ENCODE measurements around the gene ANKRD12.
"Not testable (repeated sequence)": the region's sequence is repeated elsewhere in the genome, so short reads cannot be mapped to it uniquely, and the experiment has no call there.

Gene ANKRD12

DNA sequence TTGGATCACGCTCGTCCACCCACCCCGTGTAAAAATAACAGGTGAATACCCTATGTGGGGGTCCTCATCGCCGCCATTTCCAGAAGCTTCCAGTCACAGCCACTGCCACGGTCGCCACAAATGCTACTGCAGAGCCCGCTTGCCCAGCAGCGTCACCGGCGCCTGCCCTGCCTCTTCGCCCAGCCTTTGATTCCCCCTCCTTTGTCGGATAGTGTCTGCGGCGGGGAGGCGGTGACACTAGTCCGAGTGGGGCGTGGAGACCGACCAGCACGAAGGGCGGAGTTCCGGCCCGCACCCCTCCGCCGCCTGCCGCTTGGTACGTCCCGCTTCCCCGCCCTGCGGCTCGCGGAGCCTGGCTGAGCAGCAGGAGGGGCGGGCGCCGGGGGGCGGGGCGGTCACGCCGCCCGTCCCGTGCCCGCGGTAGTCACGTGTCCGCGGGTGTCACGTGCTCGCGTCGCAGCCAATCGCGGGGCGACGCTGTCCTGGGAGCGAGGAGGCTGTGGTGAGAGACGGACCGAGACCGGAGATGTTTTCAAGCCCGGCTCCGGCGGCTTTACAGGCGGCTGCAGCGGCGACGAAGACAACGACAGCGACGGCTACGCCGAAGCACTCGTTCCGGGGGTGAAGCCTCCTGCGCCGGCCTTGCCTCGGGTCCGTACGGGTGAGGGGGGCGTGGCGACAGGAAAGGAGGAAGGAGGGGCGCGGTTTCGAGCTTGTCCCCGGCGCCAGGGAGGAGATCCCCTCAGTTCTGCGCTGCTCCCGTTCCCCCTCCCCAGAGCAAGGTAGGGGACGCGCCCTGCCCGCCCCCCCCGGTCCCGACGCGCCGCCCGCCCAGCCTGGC lies at the start of gene ANKRD12:
TSS of gene ANKRD12 (plus strand) at position 467 of the 841 bp plus-strand sequence. CDS start 45,652 bp downstream, outside the sequence.
- FAIRE-seq: no peak

DNA sequence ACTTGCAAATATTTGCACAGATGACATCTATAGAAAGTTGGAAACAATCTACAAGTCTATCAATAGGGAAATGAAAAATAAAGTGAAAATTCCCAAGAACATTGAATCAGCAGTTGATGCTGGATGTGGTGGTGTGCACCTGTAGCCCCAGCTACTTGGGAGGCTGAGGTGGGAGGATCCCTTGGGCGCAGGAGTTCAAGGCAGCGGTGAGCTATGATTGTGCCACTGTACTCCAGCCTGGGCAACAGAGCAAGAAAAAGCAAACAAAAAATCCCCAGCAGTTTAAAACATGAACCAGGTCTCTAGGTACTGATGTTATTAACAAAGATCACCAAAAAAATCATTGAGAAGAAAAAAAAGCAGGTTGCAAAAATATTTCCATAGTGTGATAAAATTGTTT lies 49.4 kb upstream of the ANKRD12 start:
- no peak for FAIRE-seq

DNA sequence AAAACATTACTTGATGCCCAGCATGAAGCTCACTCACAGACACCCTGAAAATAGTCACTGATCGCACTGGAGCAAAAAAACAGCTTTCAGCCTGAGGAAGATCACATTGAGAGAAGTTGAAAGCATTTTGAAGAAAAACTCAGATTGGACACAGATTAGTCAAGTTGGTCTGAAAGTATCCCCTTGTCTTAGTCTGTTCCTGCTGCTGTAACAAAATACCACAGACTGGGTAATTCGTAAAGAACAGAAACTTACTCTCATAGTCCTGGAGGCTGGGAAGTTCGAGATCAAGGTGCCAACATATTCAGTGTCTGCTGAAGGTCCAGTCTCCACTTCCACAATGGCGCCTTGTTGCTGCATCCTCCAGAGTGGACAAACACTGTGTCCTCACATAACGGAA lies 48.3 kb upstream of the ANKRD12 start:
- FAIRE-seq: no peak

DNA sequence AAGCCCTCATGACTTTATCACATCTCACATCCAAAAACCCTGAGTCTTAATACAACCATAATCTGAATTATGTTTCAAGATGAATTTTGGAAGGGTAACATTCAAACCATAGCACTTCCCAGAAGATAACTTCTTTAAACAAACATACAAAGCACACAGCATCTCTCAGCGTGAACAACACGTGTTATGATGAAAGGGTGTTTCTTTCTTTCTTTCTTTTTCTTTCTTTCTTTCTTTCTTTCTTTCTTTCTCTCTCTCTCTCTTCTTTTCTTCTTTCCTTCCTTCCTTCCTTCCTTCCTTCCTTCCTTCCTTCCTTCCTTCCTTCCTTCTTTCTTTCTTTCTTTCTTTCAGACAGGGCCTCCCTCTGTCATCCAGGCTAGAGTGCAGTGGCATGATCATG lies 47.9 kb upstream of the ANKRD12 start:
- not testable (repeated sequence) for FAIRE-seq

DNA sequence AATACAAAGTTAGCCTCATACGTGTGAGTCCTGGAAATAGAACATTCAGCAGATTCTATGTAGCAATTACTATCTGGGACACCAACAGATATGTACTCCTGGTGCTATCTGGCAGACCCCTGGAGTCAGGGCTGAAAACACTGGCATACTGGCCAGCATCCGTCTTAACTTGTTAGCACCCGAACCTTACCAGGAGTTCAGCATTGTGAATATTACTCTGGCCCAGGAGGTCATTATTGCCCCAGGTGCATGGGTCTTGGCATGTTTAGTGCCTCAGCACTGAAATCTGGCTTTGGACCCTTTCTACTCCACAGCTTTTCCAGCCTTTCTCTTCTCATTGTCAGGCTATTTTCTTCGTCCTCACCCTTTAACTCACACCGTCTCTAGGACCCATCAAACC lies 46.0 kb upstream of the ANKRD12 start:
- FAIRE-seq: no peak

DNA sequence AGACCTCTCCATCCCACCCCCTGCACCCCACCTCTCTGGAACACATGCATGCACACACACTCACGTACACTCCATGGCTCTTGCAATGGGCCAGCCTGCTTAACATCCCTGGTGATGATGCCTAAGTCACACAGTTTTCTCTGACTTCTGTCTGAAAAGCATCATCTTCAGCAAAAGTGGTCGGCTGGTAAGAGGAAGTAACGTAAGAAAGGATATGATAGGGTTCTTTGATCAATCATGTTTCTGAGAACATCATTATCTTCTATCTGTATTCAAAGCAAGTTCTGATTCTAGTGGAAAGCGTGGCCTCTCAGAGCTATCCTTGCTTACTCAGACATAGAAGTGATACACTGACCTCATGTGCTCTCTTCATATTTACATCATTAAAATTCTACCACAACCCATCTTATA lies 45.5 kb upstream of the ANKRD12 start:
- no peak for FAIRE-seq

DNA sequence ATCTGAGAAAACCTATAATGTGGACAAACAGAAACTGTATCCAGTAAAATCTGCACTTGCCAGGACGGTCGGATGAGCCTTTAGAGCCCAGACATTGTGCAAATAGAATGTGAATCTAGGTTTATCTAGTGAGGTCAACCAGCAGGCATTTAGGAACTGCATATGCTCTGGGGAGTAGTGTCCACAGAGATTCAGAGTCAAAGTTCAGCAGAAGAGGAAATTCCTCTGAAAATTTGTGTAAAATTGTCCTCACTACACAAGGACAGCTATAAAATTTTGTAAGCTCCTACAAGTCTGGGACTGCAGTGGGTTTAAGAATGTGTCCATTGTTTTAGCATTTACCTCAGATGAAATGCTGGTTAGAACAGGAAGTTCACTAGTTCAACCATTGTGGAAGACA lies 43.9 kb upstream of the ANKRD12 start:
- FAIRE-seq: no peak

DNA sequence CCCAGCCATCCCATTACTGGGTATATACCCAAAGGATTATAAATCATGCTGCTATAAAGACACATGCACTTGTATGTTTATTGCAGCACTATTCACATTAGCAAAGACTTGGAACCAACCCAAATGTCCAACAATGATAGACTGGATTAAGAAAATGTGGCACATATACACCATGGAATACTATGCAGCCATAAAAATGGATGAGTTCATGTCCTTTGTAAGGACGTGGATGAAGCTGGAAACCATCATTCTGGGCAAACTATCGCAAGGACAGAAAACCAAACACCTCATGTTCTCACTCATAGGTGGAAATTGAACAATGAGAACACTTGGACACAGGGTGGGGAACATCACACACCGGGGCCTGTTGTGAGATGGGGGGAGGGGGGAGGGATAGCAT lies 43.5 kb upstream of the ANKRD12 start:
- FAIRE-seq: not testable (repeated sequence)

DNA sequence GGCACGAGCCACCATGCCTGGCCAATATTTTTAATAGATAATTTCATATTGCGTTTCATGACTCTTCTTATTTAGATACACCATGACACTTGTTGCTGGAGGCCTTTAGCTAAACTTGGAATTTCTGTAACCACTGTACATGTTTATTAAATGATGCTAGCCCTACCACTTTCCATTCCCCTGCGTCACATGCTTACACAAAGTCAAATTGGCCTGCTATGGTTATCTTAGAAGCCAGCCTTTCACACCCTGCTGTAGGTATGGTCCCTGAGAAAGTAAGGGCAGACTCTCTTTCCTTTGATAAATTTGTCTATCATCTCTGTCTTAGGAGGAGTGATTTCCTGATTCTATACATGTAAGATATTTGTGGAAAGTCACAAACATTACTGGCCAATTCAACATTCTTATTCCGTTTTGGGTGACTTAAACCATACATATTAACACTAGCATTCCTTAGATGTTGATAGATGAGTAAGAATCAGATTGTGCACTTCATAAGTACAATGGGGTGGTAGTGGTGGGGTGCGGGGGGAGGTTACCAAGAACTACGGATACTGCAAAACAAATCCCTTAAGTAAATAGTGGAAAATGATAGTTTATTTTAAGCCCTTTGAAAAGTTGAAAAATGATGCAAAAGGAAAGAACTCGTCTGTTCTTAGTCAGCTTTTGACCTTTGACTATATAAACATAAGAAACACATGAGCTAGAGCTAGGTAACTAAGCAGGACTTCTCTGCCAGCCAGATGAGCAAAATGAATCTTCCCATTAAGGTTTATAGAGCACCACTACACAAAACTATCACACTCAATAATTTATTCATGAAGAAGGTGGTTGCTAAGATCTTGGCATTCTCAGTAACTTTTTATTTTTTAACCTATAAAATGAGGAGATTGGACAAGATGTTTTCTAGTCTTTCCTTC lies 42.0 kb upstream of the ANKRD12 start:
- FAIRE-seq: no peak

DNA sequence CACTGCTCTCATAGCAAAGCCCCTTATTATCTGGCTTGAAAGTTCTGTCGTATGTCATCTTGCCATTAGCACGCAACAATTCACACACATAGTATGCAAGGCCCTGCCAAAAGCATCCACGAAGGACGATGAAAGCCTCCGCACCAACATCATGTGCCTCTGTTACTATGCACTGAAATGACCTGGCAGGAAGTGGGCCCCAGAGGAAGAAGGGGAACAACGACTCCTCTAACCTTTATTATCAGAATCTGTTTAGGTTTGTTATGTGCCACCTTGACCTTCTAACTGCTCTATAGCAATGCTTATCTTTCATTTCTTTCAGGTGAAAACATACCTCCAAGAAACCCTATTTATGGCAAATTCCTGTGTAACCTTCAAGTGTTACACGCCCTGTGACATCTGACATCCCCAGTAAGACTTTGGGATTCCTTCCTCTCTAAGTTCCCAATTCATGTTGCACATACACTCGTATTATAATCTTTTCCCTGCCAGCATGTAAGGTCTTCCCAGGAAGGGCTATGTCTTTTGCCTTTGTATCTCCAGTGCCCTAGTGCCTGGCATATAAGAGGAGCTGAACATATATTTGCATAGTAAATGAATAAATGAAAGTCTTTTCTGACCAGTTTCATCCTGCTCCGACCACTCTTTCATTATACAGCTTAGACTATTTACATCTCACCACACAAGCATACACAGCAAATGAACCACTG lies 41.1 kb upstream of the ANKRD12 start:
- no peak for FAIRE-seq

DNA sequence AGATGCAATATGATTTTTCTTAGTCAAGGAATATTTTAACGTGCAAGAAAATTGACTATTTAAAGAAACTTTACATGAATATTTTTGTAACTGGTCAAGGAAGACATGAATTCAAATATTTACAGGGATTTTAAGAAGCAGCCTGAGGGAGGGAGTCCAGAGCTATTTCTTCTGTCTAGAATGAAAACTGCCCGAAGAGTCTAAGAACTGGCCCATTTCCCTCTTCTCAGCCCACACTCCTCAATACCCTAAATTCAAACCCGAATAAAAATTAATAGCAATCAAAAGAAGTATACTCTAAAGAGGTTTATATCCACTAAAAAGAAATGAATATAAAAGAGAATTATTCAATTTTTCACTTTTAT lies 40.6 kb upstream of the ANKRD12 start:
- FAIRE-seq: no peak

DNA sequence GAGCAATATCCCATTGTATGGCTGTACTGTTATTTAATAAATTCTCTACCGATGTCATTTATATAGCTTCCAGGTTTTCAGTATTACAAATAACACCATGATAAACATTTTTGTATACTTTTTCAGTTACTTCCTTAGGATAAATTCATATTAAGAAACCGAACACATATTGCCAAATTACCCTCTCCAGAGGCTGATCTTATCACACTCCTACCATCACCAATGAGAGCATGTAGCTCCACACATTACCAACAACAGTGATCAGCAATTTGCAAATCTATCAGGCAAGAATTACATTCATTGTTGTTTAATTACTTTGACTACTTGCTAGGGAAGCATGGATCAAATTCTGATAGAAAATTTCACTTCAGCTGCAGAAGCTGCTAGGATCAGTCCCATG lies 39.9 kb upstream of the ANKRD12 start:
- FAIRE-seq: no peak

DNA sequence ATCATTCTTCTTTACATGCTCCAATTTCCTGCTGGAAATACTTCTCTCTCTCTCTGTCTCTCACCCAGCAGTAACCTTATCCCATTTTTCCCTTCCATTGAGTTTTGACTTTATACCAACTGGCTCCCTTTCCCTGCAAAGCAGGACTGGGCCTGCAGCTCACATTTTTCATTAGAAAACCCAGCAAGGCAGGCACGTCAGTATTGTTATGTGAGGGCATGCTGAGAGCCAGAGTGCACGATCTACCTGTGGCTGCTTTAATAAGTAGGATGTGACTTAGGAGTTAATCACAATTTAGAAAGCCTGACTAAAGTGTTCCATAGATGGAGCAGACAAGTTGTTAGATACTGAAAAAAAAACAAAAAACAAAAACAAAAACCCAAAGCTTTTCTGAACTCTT lies 39.2 kb upstream of the ANKRD12 start:
- FAIRE-seq: no peak

DNA sequence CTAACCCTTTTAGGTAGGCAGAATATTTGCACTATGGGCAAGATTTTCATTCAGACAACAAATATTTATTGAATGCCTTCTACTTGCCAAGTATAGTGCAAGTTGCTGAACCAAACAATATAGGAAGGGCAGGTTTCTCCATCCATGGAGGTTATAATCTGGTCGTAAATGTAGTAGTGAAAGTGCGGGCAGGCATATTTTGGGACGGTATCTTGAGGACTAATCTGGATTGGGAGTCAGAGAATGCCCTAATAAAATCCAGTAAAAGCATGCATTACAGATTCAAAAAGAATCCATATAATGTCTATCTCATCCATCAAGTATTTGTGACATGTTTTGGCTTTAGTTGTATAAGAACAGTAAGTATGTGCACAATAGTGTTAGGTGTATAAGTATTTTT lies 35.8 kb upstream of the ANKRD12 start:
- FAIRE-seq: no peak

DNA sequence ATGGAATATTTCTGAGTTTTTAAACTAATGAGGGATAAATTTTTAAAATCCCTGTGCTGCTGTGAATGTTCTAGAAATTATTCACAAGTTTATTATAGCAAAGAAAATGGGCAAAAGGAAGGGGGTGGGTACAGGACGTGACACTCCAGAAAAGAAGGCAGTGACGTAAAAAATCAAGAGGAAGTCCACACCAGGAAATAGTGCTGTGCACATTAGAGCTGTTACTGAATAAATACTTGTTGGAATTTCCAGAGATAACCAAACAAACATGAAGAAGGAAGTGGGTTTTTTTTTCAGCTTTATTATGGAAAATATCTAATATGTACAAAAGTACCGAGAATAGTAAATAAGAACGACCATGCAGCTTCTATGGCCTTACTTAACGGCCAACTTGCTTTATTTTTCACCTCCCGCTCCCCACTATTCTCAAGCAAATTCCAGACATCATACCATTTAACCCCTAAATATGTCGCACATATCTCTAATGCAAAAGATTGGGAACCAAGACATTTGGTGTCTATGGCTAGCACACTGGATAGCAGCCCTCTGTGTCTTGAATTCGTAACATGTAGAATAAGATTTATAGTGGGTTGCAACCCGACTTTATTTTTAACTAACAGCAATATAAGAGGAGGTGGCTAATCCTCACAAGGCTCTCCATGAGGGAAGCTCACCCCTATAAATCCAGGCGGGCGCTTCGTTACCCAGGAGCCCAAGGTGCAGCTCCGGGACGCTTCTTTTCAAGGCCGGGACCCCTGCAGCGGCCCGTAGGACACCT lies 34.7 kb upstream of the ANKRD12 start:
- FAIRE-seq: no peak

DNA sequence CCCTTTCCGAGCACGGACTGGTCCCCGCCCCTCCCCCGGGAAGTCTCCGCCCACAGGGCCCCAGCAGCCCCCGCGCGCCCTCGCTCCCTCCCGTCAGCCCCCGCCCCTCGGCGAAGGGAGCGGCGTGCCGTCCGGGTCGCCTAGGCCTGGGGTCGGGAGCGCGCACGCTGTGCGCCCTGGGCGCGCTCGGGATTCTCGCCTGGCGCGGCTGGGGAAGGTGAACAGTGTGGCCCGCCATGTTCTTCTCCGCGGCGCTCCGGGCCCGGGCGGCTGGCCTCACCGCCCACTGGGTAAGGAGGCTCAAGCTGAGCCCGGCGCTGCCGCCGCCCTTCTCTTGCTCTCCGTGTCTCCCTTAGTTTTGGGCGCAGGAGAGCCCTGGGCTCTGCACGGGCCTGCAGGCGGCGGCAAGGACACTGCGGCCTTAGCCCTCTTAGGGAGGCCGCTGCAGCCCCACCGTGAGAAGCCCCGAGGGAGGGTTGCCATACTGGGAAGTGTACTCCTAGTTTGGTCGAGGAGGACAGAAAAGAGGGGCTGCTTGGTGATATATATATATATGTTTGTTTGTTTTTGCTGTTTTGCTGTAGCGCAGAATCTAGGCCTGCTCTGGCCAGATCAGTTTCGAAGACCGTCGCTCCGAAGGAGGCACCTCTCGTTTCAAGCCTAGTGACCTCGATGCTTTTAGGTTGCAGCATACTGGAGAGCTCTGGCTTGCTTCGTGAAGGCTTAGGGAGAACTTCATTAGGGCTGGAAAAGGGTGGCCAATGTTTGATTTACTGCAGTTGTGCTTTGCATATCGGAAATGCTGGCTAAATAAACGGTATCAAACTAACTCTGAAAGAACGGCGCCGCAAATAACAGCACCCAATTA lies 33.8 kb upstream of the ANKRD12 start, which contains the start of gene NDUFV2:
TSS of gene NDUFV2 (plus strand) at position 192 of the 868 bp plus-strand sequence. CDS start at position 237, 45 bp downstream.
- no peak for FAIRE-seq

DNA sequence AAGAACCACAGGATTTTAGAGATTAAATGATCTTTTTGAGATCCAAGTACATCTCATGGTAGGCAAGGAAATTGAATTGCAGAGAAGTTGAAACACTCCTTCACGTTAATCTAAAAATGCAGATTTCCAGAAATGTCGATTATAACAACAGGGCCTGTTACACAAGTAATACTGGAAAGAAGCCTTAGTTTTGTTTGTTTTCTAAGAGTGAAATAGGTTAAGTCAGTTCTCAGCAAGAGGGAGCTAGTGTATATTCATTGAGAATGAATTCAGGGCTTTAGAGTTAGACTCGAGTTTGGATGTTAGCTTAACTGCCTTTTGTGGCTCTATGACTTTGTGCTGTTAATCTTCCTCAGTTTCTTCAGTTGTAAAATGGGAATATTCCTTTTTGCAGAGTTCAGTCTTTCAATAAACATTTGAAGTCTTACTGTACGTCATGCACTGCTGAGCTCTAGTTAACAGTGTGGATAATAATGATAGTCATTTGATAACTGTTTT lies 33.2 kb upstream of the ANKRD12 start:
- FAIRE-seq: no peak

DNA sequence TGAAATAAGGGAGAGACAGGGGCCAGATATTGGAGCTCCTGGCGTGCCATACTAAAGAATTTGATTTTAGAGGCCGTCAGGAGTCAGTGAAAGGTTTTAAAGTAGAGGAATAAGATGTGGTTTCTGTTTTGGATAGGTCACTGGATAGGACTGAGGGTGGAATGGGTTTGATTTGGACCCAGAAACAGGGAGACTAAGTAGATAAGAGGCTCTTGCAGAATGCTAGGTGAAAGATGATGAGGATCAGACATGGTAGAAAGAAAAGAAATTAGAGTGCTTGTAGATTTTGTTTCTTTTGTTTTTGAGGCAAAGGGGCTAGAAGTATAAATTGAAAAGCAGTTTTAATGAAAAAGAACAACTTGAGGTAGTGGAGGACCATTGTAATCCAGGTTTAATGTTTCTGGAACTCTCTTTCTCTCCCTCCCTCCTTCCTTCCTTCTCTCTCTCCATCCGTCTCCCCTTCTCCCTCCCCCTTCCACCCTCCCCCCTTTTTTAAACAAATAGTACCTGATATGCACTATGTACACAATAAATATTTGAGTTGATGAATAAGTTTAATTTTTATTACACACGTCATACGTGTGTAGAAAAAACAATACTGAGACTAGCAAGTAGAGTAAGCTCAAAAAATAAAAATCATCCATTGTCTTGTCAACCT lies 32.2 kb upstream of the ANKRD12 start:
- FAIRE-seq: no peak

DNA sequence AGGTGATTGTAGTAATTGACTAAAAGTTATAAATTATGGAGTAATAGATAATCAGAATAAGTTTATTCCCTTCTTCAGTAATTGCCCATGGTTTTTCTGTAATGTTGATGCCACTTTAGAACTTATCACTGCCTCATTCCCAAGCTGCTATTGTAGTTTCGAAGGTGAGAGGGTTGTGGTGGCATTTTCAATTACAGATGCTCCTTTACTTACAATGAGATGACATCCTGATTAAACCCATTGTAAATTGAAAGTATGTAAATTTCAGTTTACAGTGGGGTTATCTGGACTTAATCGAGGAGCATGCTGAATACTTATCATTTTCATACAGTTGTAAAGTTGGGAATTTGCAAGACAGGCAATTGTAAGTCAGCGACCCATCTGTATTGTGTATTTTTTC lies 31.2 kb upstream of the ANKRD12 start:
- no peak for FAIRE-seq

DNA sequence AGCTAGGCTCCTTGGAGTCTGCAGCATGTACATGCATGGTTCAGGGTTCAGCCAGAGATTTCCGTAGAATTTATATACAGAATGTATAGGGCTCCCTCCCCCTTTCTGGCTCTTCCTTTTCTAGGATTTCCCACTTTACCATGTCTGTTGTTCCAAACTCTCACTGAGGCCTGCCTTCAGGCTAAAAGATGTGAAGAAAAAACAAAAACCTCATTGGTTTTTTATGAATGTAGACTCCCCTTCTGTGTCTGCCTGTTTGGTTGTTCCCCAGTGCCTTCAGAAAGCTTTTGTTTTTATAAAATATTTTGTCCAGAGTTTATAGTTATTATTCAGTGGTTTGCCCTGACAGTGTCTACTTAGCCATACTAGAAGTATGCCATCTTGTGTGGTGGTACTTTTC lies 30.5 kb upstream of the ANKRD12 start:
- FAIRE-seq: no peak

Data from endometrium (tissue), 2 donors.